ENCODE data around the gene DEPDC1B. TPM values are rescaled to one million over a fixed set of nuclear protein-coding genes. Genes with fewer than 3 reads are reported as not detected.

Gene DEPDC1B
- total RNA-seq, 1 experiment from 2014 or later, result 22.2 TPM

GRCh38 chr5:60673334-60673733, 26.6 kb downstream of the DEPDC1B start:
- Histone ChIP-seq H3K27ac (ENCODE audit: low read length) (no peak overlapping the region), H3K9me3 (ENCODE audit: control insufficient read depth, insufficient read depth, low read depth, low read length) (no peaks in the 10 kb centered on the region), H3K36me3 (ENCODE audit: control insufficient read depth, insufficient read depth, low read length) (no peaks in the 10 kb centered on the region), H3K4me3 (ENCODE audit: low read depth in 2 of 2, low read length in 2 of 2) (no peak overlapping the region), H3K4me1 (ENCODE audit: control insufficient read depth, insufficient read depth, low read length) (no peaks in the 10 kb centered on the region), H3K27me3 (ENCODE audit: control insufficient read depth, insufficient read depth, low read length) (no peaks in the 10 kb centered on the region)
- ChIA-PET CTCF (no interaction called here), POLR2A (interaction anchor here (0.6 kb wide), 1 partner anchor 685 kb away, joined by 3 read pairs; no protein-coding TSS in a partner anchor)
- intact Hi-C loops (cut with micrococcal nuclease; ENCODE audit: unreplicated experiment), result no loop called here
- no peak for ATAC-seq
- no peak for DNase-seq (ENCODE audit: low read depth, low spot score)
- no TSS peak for BruUV-seq (replicated peaks)
- in situ Hi-C loops (cut with HindIII; ENCODE audit: low pct_unique_long_range_greater_than_20kb, low sequenced_read_pairs), result no loop called here
- TF ChIP-seq TCF7L2 (IDR thresholded peaks at IDR 0.05; ENCODE audit: low read depth, low read length) (no peak), CTCF (IDR thresholded peaks at IDR 0.05) (no peak), POLR2AphosphoS5 (IDR thresholded peaks at IDR 0.05; ENCODE audit: low read depth, low read length) (no peak), SIN3A (IDR thresholded peaks at IDR 0.05; ENCODE audit: borderline replicate concordance, insufficient read depth, low read depth, low read length) (no peak)
- TF ChIP-seq, protein P1, sequence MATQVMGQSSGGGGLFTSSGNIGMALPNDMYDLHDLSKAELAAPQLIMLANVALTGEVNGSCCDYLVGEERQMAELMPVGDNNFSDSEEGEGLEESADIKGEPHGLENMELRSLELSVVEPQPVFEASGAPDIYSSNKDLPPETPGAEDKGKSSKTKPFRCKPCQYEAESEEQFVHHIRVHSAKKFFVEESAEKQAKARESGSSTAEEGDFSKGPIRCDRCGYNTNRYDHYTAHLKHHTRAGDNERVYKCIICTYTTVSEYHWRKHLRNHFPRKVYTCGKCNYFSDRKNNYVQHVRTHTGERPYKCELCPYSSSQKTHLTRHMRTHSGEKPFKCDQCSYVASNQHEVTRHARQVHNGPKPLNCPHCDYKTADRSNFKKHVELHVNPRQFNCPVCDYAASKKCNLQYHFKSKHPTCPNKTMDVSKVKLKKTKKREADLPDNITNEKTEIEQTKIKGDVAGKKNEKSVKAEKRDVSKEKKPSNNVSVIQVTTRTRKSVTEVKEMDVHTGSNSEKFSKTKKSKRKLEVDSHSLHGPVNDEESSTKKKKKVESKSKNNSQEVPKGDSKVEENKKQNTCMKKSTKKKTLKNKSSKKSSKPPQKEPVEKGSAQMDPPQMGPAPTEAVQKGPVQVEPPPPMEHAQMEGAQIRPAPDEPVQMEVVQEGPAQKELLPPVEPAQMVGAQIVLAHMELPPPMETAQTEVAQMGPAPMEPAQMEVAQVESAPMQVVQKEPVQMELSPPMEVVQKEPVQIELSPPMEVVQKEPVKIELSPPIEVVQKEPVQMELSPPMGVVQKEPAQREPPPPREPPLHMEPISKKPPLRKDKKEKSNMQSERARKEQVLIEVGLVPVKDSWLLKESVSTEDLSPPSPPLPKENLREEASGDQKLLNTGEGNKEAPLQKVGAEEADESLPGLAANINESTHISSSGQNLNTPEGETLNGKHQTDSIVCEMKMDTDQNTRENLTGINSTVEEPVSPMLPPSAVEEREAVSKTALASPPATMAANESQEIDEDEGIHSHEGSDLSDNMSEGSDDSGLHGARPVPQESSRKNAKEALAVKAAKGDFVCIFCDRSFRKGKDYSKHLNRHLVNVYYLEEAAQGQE (IDR thresholded peaks at IDR 0.05; ENCODE audit: insufficient read depth in 1 of 2, low read depth in 2 of 2, low read length in 1 of 2), result no peak

- no peak overlapping the region for H3K27ac ChIP-seq (ENCODE audit: low read length)
- no peak overlapping the region for H3K4me3 ChIP-seq (ENCODE audit: low read depth in 2 of 2, low read length in 2 of 2)
- ChIA-PET CTCF (no interaction called here), POLR2A (no interaction called here)
- TF ChIP-seq SIN3A (IDR thresholded peaks at IDR 0.05; ENCODE audit: borderline replicate concordance, insufficient read depth, low read depth, low read length) (no peak), POLR2AphosphoS5 (IDR thresholded peaks at IDR 0.05; ENCODE audit: low read depth, low read length) (no peak), CTCF (IDR thresholded peaks at IDR 0.05) (no peak), TCF7L2 (IDR thresholded peaks at IDR 0.05; ENCODE audit: low read depth, low read length) (no peak)
- TF ChIP-seq, protein P1 (IDR thresholded peaks at IDR 0.05; ENCODE audit: insufficient read depth in 1 of 2, low read depth in 2 of 2, low read length in 1 of 2), result no peak
- H3K27me3 ChIP-seq (ENCODE audit: control insufficient read depth, insufficient read depth, low read length), result no peaks in the 10 kb centered on the region
- intact Hi-C loops (cut with micrococcal nuclease; ENCODE audit: unreplicated experiment) (no loop called here), in situ Hi-C loops (cut with HindIII; ENCODE audit: low pct_unique_long_range_greater_than_20kb, low sequenced_read_pairs) (no loop called here)
- DNase-seq (ENCODE audit: low read depth, low spot score) (no peak), ATAC-seq (no peak)
- no peaks in the 10 kb centered on the region for H3K4me1 ChIP-seq (ENCODE audit: control insufficient read depth, insufficient read depth, low read length)
- no peaks in the 10 kb centered on the region for H3K9me3 ChIP-seq (ENCODE audit: control insufficient read depth, insufficient read depth, low read depth, low read length)
- no TSS peak for BruUV-seq (replicated peaks)
- no peaks in the 10 kb centered on the region for H3K36me3 ChIP-seq (ENCODE audit: control insufficient read depth, insufficient read depth, low read length)
Measured at GRCh38 chr5:60672693-60673264, 27.2 kb downstream of the DEPDC1B start.
